Left renal cortex interstitium (tissue), 4 donors: ENCODE data around the gene BRINP1. TPM values are rescaled to one million over a fixed set of nuclear protein-coding genes. Genes with fewer than 3 reads are reported as not detected.
A peak's percentile ranks its signal among the peaks of the same experiment; 100 is the strongest.

ENCODE experiments used
- DNase-seq, 4 donors: peaks; one replicate each; pipeline ENCODE4 v3.0.0-alpha.2; 2013; ENCODE audit warnings: low read depth in 4 of 4, low spot score in 2 of 4, missing footprints in 1 of 4
- polyA plus RNA-seq, 4 donors: library from polyadenylated mRNA; unstranded; fragments of 120-200 nt; gene quantifications; one replicate each; pipeline ENCODE4 v1.2.1, GENCODE V29; 2013; ENCODE audit not compliant: insufficient read length in 4 of 4

Gene BRINP1, protein sequence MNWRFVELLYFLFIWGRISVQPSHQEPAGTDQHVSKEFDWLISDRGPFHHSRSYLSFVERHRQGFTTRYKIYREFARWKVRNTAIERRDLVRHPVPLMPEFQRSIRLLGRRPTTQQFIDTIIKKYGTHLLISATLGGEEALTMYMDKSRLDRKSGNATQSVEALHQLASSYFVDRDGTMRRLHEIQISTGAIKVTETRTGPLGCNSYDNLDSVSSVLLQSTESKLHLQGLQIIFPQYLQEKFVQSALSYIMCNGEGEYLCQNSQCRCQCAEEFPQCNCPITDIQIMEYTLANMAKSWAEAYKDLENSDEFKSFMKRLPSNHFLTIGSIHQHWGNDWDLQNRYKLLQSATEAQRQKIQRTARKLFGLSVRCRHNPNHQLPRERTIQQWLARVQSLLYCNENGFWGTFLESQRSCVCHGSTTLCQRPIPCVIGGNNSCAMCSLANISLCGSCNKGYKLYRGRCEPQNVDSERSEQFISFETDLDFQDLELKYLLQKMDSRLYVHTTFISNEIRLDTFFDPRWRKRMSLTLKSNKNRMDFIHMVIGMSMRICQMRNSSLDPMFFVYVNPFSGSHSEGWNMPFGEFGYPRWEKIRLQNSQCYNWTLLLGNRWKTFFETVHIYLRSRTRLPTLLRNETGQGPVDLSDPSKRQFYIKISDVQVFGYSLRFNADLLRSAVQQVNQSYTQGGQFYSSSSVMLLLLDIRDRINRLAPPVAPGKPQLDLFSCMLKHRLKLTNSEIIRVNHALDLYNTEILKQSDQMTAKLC
- polyA plus RNA-seq = 1 to 10 TPM; 5.9 to 7.5 (median 6.0) TPM

DNA sequence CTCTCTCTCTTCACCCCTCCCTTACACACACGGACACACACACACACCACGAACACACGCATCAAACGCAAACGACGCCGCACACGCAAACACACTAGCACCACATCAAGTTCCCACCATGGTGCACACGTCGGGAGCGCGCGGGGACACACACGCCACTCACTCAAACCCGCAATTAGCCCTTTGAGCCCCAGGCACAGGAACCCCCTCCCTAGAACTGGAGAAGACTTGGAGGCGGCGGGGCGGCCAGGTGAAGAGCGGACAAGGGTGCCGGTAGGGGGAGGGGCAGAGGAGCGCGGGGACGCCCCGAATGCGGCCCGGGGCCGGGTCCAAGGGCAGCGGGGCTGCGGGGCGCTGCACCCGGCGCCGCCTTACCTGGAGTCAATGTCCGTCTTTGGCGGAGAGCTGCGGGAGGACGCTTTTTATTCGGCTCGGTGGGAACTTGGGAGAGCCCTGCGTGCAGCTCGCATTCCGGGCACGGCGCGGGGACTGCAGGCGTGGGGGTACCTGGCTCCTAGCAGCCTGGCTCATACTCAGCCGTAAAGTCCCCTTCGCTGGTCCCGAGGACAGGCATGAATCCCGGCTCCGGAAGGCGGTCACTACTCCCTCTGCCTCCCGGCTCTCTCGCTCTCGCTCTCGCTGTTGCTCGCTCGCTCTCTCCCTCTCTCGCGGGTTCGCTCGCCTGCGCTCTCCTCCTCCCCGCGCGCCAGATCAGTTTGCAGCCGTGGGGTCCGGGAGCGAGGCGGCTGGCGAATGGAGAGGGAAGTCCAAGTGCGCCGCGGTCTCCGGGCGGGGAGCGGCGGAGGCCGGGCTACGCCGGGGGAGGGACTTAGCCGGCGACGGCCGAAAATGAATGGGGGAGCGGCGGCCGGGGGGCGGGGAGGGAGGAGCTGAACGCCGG is at the start of gene BRINP1:
Gene BRINP1 (minus strand): TSS at position 755 of the 901 bp plus-strand sequence. CDS start 56,080 bp downstream, outside the sequence.
- DNase-seq = peak in 1 of 4 donors; percentile 52

DNA sequence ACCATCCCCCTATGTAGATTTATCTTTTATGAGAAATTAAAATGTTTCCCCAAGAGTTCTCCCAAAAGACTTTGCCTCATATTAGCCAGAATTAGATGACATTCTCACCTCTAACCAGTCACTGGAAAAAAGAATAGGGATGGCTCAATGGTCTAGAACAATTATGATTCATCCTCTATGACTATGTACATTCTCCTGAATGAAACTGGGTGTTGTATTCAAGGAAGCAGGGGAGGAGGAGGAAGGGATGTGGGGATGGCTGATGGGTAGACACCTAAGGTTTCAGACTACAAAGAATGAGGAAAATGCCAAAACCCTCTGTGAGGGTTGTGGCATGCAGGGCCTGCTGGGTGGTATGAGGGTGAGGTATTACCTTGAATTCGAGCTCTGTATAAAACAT is 49.5 kb upstream of the BRINP1 start:
- no peak for DNase-seq

DNA sequence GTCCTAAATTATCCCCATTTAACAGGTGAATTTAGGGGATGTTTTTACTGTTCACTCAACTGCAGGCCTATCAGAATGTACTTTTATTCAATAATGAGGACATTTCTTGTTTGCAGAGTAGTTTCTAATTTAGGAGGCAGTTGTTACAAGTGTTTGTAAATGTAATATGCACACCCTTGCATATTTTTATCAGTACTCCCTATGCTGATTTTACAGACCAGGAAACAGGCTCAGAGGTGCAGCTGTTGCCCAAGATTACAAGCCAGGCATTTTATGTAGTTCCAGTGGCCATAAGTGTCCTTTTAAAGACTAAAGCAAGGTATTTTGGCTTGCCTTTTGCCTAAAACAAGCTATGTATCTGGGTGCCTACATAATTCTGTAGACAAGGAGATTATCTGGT is 47.6 kb upstream of the BRINP1 start:
- DNase-seq = no peak

DNA sequence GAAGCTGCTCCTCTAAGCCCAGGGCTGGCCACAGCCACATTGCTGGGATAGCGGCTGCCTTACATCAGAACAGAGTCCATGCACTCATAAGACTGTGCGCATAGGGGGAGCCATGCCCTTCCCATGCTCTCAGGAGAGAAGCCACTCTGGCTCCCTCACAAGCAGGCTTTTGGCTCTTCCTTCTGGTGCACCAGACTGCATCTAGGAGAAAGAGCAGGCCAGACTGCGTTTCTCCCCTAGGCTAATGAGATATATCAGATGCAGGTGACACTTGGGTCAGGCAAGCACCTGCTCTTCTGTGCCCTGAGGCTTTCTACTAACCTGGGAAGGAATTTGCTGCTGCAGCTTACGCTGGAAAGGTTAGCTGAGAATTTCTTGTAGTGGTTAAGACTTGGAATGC is 43.2 kb upstream of the BRINP1 start:
- no peak for DNase-seq

- DNase-seq = no peak
Observed at GRCh38 chr9:119409552-119409951, 40.3 kb upstream of the BRINP1 start.

- no peak for DNase-seq
Observed at GRCh38 chr9:119400606-119401005, 31.4 kb upstream of the BRINP1 start.

DNA sequence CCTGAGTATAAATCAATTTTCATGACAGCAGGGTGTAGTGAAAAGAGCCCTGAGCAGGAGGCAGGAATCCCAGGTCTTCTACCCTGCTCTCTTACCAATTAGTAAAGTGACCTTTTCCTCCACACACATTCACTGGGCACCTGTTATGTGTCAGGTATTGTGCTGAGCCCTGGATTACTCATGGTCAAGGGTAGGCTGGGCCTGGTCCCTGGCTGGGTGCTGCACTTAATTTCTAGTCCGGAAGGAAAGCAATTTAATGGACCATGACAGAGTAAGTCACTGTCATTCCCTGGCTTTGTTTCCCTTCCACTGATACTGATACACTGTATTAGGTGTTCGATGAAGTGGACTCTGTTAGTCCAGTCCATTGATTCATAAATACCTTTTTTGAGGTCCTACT is 29.1 kb upstream of the BRINP1 start:
- DNase-seq = no peak

DNA sequence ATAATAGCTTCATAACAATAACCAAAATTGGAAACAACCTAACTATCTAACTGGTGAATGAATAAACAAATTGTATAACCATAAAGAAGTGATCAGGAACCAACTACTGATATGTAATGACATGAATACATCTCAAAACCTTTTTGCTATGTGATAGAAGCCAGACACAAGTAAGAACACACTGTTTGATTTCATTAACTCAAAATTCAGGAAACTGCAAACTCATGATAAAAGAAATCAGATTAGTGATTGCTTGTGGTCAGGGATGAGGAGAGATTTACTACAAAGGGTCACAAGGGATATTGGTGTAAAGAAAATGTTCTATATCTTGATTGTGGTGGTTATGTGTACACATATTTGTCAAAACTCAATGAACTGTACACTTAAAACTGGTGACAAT is 22.6 kb upstream of the BRINP1 start:
- DNase-seq = no peak

- DNase-seq = no peak
Observed at GRCh38 chr9:119375892-119376291, 6.7 kb upstream of the BRINP1 start.

- DNase-seq = no peak
Observed at GRCh38 chr9:119372951-119373350, 3.7 kb upstream of the BRINP1 start.

- DNase-seq = peak in 1 of 4 donors; percentile 57
Observed at GRCh38 chr9:119370816-119371215, 1.6 kb upstream of the BRINP1 start.

- no peak for DNase-seq
Observed at GRCh38 chr9:119369680-119370366, 588 bp upstream of the BRINP1 start.

DNA sequence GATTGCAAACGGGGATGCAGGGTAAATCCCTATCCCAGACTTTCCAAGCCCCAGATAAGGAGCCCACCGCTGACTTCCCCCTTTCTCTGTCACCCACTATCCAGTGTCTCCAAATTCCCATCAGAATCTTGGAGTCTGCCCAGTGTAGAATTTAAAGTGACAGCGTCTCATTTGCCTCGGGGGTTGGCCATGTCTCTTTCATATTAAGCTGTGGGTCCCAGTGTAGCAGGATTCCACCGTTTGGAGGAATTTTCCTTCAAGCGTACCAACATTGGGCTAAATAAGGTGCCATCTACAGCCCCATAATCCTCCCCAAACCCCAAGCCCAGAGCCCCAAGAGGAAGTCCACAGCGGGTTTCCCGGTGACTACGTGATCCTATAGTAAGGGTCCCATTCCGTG is 1.1 kb downstream of the BRINP1 start:
- DNase-seq = no peak

DNA sequence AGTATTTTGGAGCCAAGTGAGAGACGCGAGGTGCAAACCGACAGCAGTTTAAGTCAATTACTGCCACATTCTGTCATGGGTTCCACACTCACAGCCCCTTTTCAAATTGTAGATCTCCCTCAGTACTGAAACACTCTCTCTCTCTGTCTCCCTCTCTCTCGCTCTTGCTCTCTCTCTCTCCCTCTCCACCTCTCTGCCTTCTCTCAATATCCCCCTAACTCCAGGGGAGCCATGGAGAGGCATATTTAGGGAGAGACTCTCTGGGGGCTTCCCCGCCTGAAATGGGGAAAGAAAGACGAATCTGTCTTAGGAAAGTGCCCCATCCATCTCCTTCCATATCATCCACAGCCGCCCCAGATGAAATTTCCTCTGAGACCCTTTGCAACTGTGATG is 1.6 kb downstream of the BRINP1 start:
- no peak for DNase-seq

DNA sequence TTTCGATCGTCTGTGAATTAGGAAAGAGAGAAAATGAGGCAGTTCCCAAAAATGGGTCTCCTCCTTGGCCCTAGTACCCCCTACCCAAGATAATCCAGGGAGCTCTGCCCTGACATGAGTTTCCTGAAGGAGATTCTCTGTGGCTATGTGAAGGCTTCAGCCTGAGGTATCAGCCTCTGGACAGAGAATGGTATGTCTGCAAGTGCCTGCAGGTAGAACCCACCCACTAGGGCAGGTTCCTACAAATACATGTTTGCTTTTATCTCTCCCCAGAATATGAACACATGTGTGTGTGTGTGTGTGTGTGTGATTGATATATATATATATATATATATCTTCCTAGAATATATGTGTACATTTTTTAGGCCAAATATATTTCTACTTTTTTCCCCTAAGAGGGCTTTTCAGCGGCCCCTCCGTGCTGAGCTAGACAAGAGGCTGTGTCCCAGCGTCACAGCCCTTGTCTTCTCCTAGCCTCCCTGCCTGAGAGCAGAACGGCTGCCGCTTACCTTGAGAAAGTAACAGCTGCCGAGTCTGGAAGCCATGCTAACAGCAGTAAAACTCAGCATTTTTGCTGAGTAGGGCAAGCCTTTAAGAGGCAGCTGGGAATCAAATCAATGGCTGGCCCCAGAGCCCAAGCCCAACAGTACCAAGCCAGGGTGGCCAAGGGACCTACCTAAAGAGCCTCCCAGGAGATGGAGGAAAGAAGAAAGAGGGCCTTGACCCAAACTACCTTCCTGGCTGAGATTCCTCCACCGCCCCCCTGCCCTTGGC is 2.1 kb downstream of the BRINP1 start:
- no peak for DNase-seq

GRCh38 chr9:119365291-119366027 is 3.8 kb downstream of the BRINP1 start:
- DNase-seq = no peak

DNA sequence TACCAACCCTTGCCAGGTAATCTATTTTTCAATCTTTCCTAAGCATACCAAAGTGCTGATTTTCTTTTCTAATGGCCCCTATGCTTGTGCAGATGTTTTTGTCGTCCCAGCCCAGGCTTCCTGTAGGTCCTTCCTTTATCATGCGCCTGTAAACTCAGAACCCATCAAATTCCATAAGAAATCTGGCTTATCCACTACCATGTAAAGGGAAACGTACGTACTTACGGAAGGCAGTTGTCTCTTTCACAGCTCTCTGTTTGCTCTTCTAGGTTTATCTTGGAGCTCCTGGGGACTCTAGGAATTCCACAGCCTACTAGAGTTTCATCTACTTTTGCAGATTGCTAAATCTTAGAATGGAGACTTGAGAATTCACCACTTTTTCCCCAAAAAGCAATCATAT is 9.0 kb downstream of the BRINP1 start:
- no peak for DNase-seq

DNA sequence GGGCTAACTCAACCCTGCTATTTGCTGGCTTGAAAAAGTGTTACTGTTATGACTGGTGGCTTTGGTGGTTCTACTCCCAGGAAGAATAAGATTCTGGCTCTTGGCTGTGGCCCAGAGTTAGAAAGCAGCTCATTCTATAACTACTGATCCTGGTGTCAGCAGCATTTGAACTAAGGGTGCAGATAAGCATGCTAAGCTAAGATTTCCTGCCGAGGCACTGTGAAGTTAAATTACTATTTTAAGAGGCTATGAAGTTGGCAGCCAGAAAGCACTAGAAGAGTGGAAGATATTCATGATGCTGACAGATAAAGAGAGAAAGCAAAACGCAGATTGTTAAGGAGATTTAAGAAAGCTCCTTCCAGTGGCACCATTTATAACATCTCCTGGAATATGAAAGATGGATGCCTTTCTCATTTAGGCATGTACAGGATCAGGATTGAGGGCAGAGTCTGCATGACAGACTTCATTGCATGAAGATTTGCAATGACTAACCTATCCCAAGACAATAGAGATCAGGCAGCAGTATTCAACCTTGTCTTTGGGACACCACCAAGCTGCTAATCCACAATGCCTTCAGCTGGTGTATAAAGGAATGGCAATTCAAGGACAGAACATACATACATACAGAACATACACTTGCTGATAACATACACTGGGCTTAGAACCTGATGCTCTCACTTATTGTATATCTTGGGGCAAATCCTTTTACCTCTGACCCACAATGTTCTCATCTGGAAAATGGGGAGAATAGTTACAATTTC is 11.7 kb downstream of the BRINP1 start:
- DNase-seq = no peak
